AML-193 (cell line): ENCODE results near the gene RGL3.
"Not testable (repeated sequence)": the region's sequence is repeated elsewhere in the genome, so short reads cannot be mapped to it uniquely, and the experiment has no call there.

Experiments
- DNase-seq, 2 experiments: peaks; one replicate each; lab custom pipeline; 2025; lab: John Stamatoyannopoulos, UW

The RGL3 gene, protein sequence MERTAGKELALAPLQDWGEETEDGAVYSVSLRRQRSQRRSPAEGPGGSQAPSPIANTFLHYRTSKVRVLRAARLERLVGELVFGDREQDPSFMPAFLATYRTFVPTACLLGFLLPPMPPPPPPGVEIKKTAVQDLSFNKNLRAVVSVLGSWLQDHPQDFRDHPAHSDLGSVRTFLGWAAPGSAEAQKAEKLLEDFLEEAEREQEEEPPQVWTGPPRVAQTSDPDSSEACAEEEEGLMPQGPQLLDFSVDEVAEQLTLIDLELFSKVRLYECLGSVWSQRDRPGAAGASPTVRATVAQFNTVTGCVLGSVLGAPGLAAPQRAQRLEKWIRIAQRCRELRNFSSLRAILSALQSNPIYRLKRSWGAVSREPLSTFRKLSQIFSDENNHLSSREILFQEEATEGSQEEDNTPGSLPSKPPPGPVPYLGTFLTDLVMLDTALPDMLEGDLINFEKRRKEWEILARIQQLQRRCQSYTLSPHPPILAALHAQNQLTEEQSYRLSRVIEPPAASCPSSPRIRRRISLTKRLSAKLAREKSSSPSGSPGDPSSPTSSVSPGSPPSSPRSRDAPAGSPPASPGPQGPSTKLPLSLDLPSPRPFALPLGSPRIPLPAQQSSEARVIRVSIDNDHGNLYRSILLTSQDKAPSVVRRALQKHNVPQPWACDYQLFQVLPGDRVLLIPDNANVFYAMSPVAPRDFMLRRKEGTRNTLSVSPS

GRCh38 chr19:11418549-11419506 lies at the start of gene RGL3:
RGL3 (minus strand) TSS chr19:11419314; CDS start chr19:11419278, 36 bp downstream.
- DNase-seq = no peak

DNA sequence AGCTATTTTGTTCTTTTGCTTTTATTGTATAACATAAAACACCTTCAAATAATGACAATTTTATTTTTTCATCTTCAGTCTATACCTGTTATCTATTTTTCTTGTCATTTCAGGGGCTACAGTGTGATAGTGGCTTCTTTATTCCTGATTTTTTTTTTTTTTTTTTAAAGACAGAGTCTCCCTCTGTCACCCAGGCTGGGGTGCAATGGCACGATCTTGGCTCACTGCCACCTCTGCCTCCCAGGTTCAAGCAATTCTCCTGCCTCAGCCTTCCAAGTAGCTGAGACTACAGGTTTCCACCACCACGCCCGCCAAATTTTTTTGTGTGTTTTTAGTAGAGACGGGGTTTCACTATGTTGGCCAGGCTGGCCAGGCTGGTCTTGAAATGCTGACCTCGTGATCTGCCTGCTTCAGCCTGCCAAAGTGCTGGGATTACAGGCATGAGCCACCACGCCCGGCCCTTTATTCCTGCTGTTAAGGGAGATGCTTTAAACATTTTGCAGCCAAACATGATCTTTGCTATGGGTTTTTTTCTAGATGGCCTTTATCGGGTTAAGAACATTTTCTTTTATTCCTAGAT lies 49.2 kb upstream of the RGL3 start:
- not testable (repeated sequence) for DNase-seq

- no peak for DNase-seq
Measured at GRCh38 chr19:11465600-11465999, 46.5 kb upstream of the RGL3 start.

- no peak for DNase-seq
Measured at GRCh38 chr19:11464333-11465265, 45.5 kb upstream of the RGL3 start.

DNA sequence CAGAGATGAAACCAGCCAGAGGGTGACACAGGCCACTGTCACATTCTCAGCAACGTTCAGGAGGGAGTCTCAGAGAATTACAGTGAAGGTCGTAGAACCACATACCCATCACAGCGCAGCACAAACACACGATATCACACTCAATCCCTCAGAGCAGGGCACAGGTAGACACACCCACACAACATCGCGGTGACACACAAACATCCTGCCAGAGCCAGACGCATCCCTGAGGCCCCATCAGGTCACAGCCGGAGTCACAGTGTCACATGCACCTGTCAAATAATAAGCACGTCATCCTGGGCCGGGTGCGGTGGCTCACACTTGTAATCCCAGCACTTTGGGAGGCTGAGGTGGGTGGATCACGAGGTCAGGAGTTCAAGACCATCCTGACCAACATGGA lies 44.3 kb upstream of the RGL3 start:
- no peak for DNase-seq

DNA sequence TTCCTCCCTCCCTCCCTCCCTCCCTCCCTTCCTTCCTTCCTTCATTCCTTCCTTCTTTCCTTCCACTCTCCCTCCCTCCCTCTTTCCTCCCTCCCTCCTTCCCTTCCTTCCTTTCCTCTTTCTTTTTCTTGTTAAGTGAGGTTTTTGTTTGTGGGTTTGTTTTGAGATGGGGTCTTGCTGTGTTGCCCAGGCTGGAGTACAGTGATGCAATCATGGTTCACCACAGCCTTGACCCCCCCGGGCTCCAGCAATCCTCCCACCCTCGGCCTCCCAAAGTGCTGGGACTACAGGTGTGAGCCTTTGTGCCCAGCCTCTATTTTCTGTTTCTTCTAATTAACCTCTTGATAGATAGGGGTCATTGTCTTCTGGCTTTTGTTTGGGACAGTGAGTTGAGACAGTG lies 42.3 kb upstream of the RGL3 start:
- DNase-seq = no peak

DNA sequence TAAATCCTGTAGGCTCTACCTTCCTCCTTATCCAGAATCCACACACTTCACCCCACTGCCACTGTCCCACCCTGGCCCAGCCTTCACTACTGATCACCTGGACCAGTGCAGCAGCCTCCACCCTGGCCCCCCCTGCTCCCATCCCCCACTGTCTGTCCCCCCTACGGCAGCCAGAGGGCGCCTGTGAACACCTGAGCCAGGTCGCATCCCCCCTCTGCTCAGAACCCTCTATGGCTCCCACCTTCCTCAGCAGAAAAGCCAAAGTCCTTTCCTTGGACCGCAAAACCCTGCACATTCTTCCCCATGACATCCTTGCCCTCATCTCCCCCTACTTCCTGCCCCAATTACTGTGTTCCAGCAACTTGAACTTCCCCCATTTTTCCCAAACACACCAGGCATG lies 41.1 kb upstream of the RGL3 start:
- DNase-seq = no peak

DNA sequence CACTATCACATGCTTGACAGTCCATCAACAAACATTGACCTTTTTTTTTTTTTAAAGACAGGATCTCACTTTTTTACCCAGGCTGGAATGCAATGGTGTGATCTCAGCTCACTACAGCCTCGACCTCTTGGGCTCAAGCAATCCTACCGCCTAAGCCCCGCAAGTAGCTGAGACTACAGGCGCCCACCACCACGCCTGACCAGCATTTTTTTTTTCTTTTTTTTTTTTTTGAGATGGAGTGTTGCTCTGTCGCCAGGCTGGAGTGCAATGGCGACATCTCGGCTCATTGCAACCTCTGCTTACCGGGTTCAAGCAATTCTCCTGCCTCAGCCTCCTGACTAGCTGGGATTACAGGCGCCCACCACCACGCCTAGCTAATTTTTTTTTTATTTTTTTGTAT lies 39.8 kb upstream of the RGL3 start:
- not testable (repeated sequence) for DNase-seq

DNA sequence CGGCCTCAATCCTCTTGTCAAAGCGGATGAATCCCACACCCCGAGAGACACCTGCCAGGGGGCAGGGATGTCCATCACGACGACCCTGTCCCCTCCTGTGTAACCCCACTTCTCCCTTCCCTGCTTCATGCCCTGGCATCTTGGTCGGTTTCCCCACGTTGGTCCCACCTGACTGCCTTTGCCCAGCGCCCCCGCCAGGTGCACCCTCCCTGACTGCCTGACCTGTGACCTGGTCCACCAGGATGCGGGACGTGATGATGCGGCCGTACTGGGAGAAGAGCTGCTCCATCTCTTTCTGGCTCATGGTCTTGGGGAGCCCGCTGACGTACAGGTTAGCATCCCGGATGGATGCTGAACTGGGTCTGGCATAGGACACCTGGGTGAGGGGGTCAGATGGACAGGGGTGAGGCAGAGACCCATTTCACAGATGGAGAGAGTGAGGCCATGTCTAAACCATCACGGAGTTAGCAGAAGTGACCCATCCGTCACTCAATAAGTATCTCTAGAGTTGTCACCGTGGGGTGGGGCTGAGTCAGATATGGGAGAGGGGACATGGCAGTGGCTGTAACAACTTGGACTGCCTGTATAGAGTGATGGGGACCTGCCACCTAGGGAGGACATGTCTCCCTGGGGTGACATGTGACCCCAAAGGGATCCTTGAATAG lies 39.3 kb upstream of the RGL3 start:
- no peak for DNase-seq

GRCh38 chr19:11457831-11458230 lies 38.7 kb upstream of the RGL3 start:
- no peak for DNase-seq

DNA sequence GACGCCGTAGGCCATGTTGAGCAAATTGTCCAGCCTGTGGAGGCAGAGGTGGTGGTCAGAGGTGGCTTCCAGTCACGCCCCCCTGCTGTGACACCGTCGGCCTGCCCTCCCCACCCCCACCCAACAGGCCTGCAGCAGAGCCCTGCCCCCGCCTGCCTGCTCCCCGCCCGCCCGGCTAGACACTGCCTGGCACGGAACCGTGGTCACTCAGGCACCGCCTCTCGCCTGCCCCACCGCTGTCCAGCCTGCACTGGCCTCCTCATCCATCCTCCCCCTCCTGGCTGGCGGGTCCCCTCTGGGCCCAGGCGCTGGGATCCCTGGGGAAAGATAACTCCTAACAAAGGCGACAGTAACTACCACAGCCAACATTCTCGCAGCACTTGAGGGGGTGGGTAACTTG lies 38.0 kb upstream of the RGL3 start:
- no peak for DNase-seq

GRCh38 chr19:11456659-11457058 lies 37.5 kb upstream of the RGL3 start:
- no peak for DNase-seq

- not testable (repeated sequence) for DNase-seq
Measured at GRCh38 chr19:11455233-11455554, 36.1 kb upstream of the RGL3 start.

DNA sequence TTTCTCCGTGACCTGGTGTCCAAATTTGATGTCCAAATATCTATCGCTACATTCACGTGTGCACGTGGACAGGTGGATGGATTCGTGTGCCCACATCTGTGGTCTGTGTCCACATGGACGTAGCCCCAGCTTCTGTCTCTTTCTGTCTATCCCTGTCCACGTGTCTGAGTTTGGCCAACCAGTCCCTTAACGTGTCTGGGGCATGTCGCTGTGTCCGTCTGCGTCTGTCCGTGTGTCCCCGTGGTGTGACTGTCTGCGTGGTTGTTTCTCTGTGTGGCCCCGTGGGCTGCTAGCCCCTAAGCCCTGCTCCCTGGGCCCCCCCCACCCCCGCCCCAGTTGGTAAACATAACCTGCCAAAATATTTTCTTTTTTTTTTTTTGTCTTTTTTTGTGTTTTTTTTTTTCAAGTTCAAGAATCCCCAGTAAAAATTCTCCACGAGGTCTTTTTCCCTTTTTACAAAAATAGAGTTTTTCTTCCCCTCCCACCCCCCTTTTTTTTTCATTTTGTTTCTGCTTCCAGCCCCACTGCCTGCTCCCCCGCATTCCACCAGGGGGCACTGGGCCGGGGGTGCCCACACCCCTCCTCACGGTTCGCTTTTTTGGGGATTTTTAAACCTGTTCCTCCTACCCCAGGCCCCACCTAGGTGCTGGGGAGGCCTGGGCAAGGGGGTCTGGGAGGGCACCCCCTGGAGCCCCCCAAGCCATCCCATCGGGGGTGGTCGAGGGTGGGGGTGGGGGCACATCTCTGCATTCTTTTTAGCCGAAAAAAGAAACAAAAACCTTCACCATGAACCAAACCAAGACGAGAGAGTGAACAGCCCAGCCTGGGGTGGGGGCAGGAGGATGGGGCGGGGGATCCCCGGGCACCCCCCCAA lies 34.6 kb upstream of the RGL3 start:
- no peak for DNase-seq

DNA sequence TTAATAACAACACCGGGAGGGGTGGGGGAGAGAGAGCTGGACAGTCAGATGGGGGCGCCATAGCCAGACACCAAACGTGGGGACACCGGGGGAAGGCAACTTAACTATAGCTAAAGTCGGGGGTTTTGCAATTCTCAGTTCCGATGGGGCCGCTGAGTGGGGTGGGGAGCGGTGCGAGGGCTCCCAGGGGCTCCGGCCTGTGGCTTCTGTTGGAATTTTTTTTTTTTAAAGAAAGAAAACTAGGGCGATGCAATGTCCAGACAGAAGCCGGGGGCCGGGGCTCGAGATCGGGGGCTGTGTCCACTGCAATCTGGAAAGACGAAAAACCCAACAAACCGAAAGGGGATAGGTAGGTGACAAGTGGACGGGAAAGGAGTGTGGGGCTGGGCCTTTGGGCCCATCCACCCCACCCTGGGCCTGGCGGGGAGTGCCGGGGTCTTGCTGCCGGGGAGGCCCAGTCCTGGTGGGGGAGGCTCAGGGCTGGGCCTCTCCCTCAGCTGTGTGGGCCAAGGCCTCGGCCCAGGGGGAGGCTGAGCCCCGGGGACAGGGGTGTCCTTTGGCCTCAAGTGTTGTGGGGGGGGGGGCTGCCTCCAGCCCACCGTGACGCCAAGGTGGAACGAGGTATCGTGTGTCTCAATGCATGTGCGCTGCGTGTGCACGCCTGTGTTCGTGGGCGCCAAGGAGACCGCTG lies 33.7 kb upstream of the RGL3 start:
- no peak for DNase-seq

- no peak for DNase-seq
Measured at GRCh38 chr19:11451871-11452619, 32.9 kb upstream of the RGL3 start.

DNA sequence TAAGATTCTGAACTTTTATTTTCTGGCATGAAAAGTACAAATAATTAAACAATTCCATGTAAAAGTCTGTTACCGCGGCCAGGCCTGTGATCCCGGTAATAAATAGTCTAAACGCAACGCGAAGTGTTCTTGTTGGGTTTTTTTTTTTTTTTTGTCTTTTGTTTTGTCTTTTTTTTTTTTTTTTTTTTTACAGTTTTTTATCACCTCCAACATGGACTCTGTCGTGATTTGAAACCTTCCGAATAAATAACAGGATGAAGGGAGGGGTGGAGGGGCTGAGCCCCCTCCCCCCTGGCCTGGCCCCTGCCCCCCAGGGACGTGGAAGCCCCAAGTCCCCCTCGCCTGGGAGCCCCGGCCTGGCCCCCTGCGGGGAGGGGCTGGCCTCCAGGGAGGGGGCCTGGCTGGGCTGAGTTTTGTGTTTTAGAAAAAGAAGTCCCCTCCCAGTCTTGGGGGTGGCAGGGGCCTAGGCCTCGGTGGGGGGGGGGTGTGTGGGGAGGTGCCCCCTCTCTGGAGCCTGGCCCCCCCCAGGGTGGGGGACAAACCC lies 32.3 kb upstream of the RGL3 start:
- no peak for DNase-seq
